ENCODE measurements around the gene RFPL1. TPM values are rescaled to one million over a fixed set of nuclear protein-coding genes. Genes with fewer than 3 reads are reported as not detected.
"Not testable (repeated sequence)": the region's sequence is repeated elsewhere in the genome, so short reads cannot be mapped to it uniquely, and the experiment has no call there.

RFPL1 gene
- total RNA-seq, 1 experiment from 2014 or later: not detected

GRCh38 chr22:29482726-29483125 is 44.3 kb downstream of the RFPL1 start:
- H3K9me3 ChIP-seq: no peaks in the 10 kb centered on the region
- no peak for DNase-seq
- H3K27me3 ChIP-seq: peaks cover 32% of the 10 kb centered on the region
- H3K4me3 ChIP-seq: no peak overlapping the region
- H3K36me3 ChIP-seq: no peaks in the 10 kb centered on the region

GRCh38 chr22:29483254-29483653 is 44.9 kb downstream of the RFPL1 start:
- Histone ChIP-seq H3K27me3 (peaks cover 28% of the 10 kb centered on the region), H3K4me3 (no peak overlapping the region), H3K9me3 (no peaks in the 10 kb centered on the region), H3K36me3 (no peaks in the 10 kb centered on the region)
- no peak for DNase-seq

- H3K36me3 ChIP-seq: no peaks in the 10 kb centered on the region
- no peaks in the 10 kb centered on the region for H3K9me3 ChIP-seq
- no peak overlapping the region for H3K4me3 ChIP-seq
- no peak for DNase-seq
- H3K27me3 ChIP-seq: peaks cover 15% of the 10 kb centered on the region
These were observed 46.3 kb downstream of the RFPL1 start for GRCh38 chr22:29484642-29485041.

GRCh38 chr22:29485448-29485847 is 47.1 kb downstream of the RFPL1 start:
- Histone ChIP-seq H3K9me3 (no peaks in the 10 kb centered on the region), H3K4me3 (no peak overlapping the region), H3K36me3 (no peaks in the 10 kb centered on the region), H3K27me3 (peaks cover 8% of the 10 kb centered on the region)
- no peak for DNase-seq

- Histone ChIP-seq H3K4me3 (no peak overlapping the region), H3K27me3 (no peaks in the 10 kb centered on the region), H3K36me3 (no peaks in the 10 kb centered on the region), H3K9me3 (no peaks in the 10 kb centered on the region)
- DNase-seq: no peak
These were observed 49.1 kb downstream of the RFPL1 start for GRCh38 chr22:29487426-29487986.

- H3K9me3 ChIP-seq: not testable (repeated sequence)
These were observed 50.9 kb downstream of the RFPL1 start for GRCh38 chr22:29489127-29489780.

GRCh38 chr22:29491012-29491411 is 52.6 kb downstream of the RFPL1 start:
- DNase-seq: no peak
- 0 out of 2 replicates have a peak, but pooled peaks cover 3% of the 10 kb centered on the region for H3K9me3 ChIP-seq
- peaks cover 8% of the 10 kb centered on the region for H3K36me3 ChIP-seq

More at GRCh38 chr22:29489127-29489780, 50.9 kb downstream of the RFPL1 start:
- H3K27me3 ChIP-seq, H3K4me3 ChIP-seq, H3K36me3 ChIP-seq, DNase-seq: not testable (repeated sequence)

More at GRCh38 chr22:29491012-29491411, 52.6 kb downstream of the RFPL1 start:
- Histone ChIP-seq H3K27me3 (no peaks in the 10 kb centered on the region), H3K4me3 (no peak overlapping the region)

Other genes starting within 250 kb of the RFPL1 start
- gene EMID1, start 232.7 kb upstream of the RFPL1 start, total RNA-seq (2014; rRNA removed; shearing (Covaris generic); ENCODE audit: low replicate concordance): 1.4 and 2.7 TPM in 2 replicates
- gene RHBDD3, start 170.6 kb upstream of the RFPL1 start, total RNA-seq (2014; rRNA removed; shearing (Covaris generic); ENCODE audit: low replicate concordance): 18.3 and 46.7 TPM in 2 replicates
- gene EWSR1, start 170.3 kb upstream of the RFPL1 start, total RNA-seq (2014; rRNA removed; shearing (Covaris generic); ENCODE audit: low replicate concordance): 149 and 159 TPM in 2 replicates
- gene GAS2L1, start 131.9 kb upstream of the RFPL1 start, total RNA-seq (2014; rRNA removed; shearing (Covaris generic); ENCODE audit: low replicate concordance): 15.5 and 15.9 TPM in 2 replicates
- not detected in 2 replicates for gene RASL10A, start 122.9 kb upstream of the RFPL1 start, total RNA-seq (2014; rRNA removed; shearing (Covaris generic); ENCODE audit: low replicate concordance)
- 49.3 and 75.2 TPM in 2 replicates for gene AP1B1, start 50.0 kb upstream of the RFPL1 start, total RNA-seq (2014; rRNA removed; shearing (Covaris generic); ENCODE audit: low replicate concordance)
- not detected in 2 replicates for gene NEFH, start 41.6 kb downstream of the RFPL1 start, total RNA-seq (2014; rRNA removed; shearing (Covaris generic); ENCODE audit: low replicate concordance)
- 49.7 and 73.2 TPM in 2 replicates for gene THOC5, start 115.2 kb downstream of the RFPL1 start, total RNA-seq (2014; rRNA removed; shearing (Covaris generic); ENCODE audit: low replicate concordance)
- gene NIPSNAP1, start 142.5 kb downstream of the RFPL1 start, total RNA-seq (2014; rRNA removed; shearing (Covaris generic); ENCODE audit: low replicate concordance): 49.0 and 57.0 TPM in 2 replicates
- gene NF2, start 165.1 kb downstream of the RFPL1 start, total RNA-seq (2014; rRNA removed; shearing (Covaris generic); ENCODE audit: low replicate concordance): 134 and 159 TPM in 2 replicates

Data from MG63 (cell line).